HG02885 (cell line): ENCODE results near the gene EPB41.

ENCODE experiments used
- ATAC-seq: cut with Tn5 transposase; IDR thresholded peaks from one replicate; pipeline ENCODE4 v1.9.1; 2021; ENCODE audit warnings: mild to moderate bottlenecking; ENCODE audit not compliant: unreplicated experiment, poor library complexity

EPB41 gene

DNA sequence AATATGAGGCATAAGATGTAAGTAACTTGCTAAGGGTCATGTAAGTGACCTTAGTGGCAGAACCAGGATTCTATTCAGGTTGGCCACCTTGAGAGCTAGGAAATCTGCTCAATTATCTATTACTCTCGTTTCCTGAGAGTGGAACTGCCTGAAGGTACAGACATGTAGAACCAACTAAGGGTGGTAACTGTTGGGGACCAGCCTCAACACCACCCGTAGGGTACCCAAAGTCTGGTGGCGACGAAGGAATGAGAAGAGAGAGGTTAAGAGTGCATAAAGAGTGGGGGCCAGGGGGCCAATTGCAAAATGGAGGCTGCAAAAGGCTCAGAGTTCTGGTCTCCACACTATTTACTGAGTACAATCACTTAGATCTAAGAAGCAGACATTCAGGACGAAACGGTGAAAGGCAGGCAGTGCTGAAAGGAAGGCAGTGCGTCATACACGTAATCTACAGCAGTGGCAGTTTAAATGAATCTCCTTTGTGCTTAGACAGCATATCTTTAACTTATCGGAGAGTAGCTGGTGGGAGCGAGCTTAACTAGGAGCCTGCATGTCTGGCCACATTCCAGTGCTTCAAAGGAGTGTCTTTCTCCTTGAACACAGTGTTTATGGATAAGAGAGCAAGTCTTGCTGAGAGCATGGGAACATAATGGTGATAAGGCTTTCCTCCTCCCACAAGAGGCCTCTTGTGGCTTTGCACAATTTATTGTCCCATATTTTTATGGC, 242.3 kb downstream of the EPB41 start:
- ATAC-seq: no peak

GRCh38 chr1:29157269-29157601, 242.9 kb downstream of the EPB41 start:
- no peak for ATAC-seq

DNA sequence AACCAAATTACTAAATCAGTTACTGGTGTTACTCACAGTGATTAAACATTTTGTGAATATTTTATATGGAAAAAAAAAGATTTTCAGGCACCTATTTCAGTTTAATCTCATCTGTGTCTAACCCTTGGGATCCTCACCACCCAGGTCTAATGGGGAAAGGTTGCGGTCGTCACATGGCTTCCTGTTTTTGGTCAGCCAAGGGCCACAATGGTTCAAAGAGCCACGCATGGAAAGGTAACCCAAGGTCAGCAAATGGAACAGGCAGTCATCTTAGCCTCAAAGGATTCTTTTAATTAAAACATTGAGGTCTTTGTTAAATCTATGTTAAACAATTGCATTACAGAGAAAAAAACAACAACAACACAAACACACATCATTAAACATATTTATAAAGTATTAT, 245.4 kb downstream of the EPB41 start:
- no peak for ATAC-seq

- no peak for ATAC-seq
Observed at GRCh38 chr1:29162025-29162424, 247.7 kb downstream of the EPB41 start.

- ATAC-seq: no peak
Observed at GRCh38 chr1:29162476-29163138, 248.2 kb downstream of the EPB41 start.

- ATAC-seq: no peak
Observed at GRCh38 chr1:29164588-29164987, 250.2 kb downstream of the EPB41 start.

GRCh38 chr1:29166291-29166878, 252.0 kb downstream of the EPB41 start:
- no peak for ATAC-seq

DNA sequence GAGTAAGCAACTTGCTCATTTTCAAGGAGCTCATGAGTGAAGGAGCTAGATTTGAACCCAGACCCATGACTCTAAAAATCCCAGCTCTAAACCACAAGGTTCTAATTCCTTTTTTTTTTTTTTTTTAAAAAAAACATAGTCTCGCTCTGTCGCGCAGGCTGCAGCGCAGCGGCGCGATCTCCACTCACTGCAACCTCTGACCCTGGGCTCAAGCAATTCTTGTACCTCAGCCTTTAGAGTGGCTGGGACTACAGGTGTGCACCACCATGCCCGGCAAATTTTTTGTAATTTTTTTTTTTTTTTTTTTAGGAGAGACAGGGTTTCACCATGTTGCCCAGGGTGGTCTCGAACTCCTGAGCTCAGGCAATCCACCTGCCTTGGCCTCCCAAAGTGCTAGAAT, 253.5 kb downstream of the EPB41 start:
- no peak for ATAC-seq
